Measurements from ENCODE around the gene COL25A1. TPM values are rescaled to one million over a fixed set of nuclear protein-coding genes. Genes with fewer than 3 reads are reported as not detected.

Gene COL25A1
- total RNA-seq, 1 donor from 2014 or later, result 0.73 TPM

GRCh38 chr4:108787106-108787505 lies 515.4 kb downstream of the COL25A1 start:
- no peak for DNase-seq (ENCODE audit: missing footprints)
- intact Hi-C loops (cut with DNase I), result no loop called here
- no peak for ATAC-seq

GRCh38 chr4:108786351-108786750 lies 516.1 kb downstream of the COL25A1 start:
- no peak for ATAC-seq
- intact Hi-C loops (cut with DNase I), result no loop called here
- no peak for DNase-seq (ENCODE audit: missing footprints)

DNA sequence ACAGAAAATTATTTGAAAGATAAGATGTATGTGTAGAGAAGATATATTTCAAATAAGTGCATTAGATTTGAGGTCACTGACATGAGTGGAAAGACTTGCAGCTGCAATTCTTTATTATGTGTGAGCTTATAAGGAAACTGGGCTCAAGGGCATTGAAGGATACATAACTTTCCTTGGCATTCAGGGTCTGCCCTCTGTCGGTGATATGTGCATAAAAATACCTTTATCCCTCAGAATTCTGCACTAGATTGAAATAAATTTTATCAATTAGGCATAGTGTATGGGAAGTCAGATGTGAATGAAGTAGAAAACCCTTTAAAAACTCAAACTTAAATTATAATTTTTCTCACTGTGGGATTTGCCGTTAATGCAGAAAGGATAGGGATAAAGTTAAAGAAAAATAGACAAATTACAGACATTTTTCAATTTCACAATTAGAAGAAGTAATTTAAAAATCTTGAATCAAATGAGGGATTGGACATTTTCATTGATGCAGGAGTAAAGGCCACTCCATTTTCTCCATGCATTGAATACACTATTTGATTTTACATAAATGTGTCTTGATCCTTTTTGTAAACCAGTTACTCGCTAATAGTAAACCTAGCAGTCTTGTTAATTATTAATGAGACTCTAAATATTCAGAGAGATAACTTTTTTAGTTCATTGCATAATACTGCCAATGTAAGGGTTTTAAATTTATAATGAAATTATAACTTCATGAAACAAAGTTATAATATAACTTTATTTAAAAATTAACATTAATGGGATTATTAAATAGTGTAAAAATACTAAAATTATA lies 518.6 kb downstream of the COL25A1 start:
- ATAC-seq, result no peak
- intact Hi-C loops (cut with DNase I), result no loop called here
- no peak for DNase-seq (ENCODE audit: missing footprints)

DNA sequence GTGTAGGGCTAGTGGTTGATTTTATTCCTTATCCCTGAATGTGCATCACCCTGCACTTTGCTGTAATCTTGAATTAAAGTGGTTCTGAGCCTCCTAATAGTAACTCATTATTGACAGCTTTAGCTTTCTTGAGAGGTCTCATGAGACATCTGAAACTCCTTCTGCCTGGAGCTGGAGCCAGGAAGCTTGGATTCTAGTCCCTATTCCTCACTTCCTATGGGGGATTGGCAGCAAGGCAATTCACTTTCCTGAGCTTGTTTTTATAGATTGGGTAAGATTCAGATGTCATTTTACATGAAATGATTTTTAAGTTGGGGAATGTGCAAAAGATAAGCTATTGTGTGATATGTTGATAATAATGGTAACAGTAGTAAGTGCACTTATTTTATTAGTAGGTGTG lies 522.5 kb downstream of the COL25A1 start:
- DNase-seq (ENCODE audit: missing footprints) (no peak), ATAC-seq (no peak)
- intact Hi-C loops (cut with DNase I), result no loop called here

GRCh38 chr4:108777388-108777787 lies 525.1 kb downstream of the COL25A1 start:
- ATAC-seq (no peak), DNase-seq (ENCODE audit: missing footprints) (no peak)
- intact Hi-C loops (cut with DNase I), result no loop called here

DNA sequence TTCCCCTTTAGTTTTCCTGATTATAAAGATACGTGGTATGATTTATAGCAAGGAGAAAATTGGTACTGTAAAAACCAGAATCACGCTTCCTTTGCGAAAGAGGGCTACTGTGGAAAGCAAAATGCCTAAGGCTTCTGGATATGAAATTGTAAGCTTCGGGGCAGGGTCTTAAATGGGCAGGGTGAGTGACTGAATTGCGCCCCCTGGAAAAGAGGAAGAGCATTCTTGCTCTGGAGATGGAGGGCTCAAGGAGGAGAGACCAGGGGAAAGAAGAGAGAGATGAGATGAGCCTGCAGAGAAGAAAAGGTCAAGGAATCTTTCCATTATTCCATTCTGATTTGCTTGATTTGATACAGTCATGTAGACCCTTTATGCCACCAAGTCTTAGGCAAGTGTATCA lies 526.5 kb downstream of the COL25A1 start:
- intact Hi-C loops (cut with DNase I), result no loop called here
- ATAC-seq, result no peak
- no peak for DNase-seq (ENCODE audit: missing footprints)

DNA sequence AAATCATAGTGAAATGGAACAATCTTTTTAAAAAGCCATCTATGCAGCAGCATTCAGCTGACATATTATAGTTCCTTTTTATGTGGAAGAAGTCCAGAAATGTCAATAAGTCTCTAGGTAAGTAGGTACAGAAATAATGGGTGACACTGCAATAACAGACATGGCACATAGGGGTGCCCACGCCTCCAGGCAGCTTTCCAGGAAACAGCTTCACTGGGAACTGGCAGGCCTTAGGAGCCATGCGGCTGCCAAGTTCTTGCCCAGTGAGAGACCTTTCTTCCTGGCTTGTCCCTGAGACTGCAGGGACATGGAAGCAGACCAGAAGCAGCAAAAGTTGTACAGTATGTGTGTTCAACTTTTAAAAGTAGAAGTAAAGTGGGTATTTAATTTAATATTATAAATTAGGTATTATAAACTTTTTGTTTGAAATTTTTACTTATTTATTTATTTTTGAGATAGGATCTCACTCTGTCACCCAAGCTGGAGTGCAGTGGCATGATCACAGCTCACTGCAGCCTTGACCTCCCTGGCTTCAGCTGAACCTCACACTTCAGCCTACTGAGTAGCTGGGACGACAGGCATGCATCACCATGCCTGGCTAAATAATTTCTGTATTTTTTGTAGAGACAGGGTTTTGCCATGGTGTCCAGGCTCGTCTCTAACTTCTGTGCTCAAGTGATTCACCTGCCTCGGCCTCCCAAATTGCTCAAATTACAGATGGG lies 527.5 kb downstream of the COL25A1 start:
- ATAC-seq, result peak; percentile 95
- peak; percentile 85 for DNase-seq (ENCODE audit: missing footprints)
- intact Hi-C loops (cut with DNase I), result no loop called here

- ATAC-seq, result peak; percentile 49
- DNase-seq (ENCODE audit: missing footprints), result no peak
- intact Hi-C loops (cut with DNase I), result no loop called here
These were observed 530.1 kb downstream of the COL25A1 start for GRCh38 chr4:108772402-108772801.

DNA sequence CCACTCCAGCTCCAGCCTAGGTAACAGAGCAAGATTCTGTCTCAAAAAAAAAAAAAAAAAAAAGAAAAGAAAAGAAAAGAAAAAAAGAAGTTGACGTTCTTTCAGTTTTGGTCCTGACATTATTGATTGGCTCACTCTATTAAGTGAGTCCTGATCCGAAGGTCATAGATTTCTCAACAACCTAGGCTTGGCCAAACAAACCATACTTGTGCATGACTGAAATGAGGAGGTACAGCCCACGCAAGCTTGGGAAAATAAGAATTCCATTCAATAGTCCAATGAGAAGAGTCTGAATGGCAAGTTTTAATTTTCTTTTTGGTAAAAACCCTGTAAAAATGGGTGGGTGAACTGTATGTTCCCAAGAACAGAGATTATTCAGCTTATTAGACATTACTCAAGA lies 536.4 kb downstream of the COL25A1 start:
- DNase-seq (ENCODE audit: missing footprints), result no peak
- intact Hi-C loops (cut with DNase I), result no loop called here
- no peak for ATAC-seq

- no peak for DNase-seq (ENCODE audit: missing footprints)
- intact Hi-C loops (cut with DNase I), result loop anchor here (2.0 kb wide), 1 partner anchor 67 kb away; no protein-coding TSS in a partner anchor
- no peak for ATAC-seq
These were observed 538.5 kb downstream of the COL25A1 start for GRCh38 chr4:108763986-108764385.

- no peak for ATAC-seq
- DNase-seq (ENCODE audit: missing footprints), result no peak
- intact Hi-C loops (cut with DNase I), result loop anchor here (2.0 kb wide), 1 partner anchor 68 kb away; no protein-coding TSS in a partner anchor
These were observed 539.2 kb downstream of the COL25A1 start for GRCh38 chr4:108763226-108763593.

GRCh38 chr4:108762559-108763225 lies 539.8 kb downstream of the COL25A1 start, which contains the start of gene ETNPPL:
Gene ETNPPL (minus strand): TSS chr4:108763053. CDS start chr4:108762898, 155 bp downstream.
- ATAC-seq (peak; percentile 74), DNase-seq (ENCODE audit: missing footprints) (no peak)
- intact Hi-C loops (cut with DNase I), result loop anchor here (2.0 kb wide), 1 partner anchor 68 kb away; no protein-coding TSS in a partner anchor

Other genes with a start within 250 kb of the COL25A1 start
- 26.1 TPM for gene SEC24B, start 131.2 kb upstream of the COL25A1 start, total RNA-seq

Data from Right ventricle myocardium inferior (tissue), 1 donor.